ENCODE data around the gene CBX5. TPM values are rescaled to one million over a fixed set of nuclear protein-coding genes. Genes with fewer than 3 reads are reported as not detected.
A peak's percentile ranks its signal among the peaks of the same experiment; 100 is the strongest.

Gene CBX5
- total RNA-seq, 4 donors from 2014 or later = 13.2 to 26.4 (median 20.4) TPM

- intact Hi-C loops (cut with DNase I; ENCODE audit: low total_unique reads) = no loop called here
- no peak within 1 kb of the TSS for H3K4me3 ChIP-seq (ENCODE audit: low read depth, poor library complexity, severe bottlenecking)
- WGBS, 2 donors = 13 to 17% methylated on average over 14 to 26 of the region's 26 CpGs
- TF ChIP-seq CTCF (IDR thresholded peaks at IDR 0.05) = no peak
- no peak for TF ChIP-seq POLR2A (IDR thresholded peaks at IDR 0.05)
- peak in 1 of 2 donors; percentile 92 for DNase-seq (ENCODE audit: low spot score in 2 of 2)
Measured at GRCh38 chr12:54300732-54301427, 21.0 kb upstream of the CBX5 start, which contains the start of gene NFE2. Gene NFE2, minus strand, starts transcription at chr12:54301015. Its CDS starts 5,767 bp downstream, at chr12:54295248.

- DNase-seq (ENCODE audit: low spot score in 2 of 2) = peak in 1 of 2 donors; percentile 70
- no peak overlapping the region for H3K4me3 ChIP-seq (ENCODE audit: low read depth, poor library complexity, severe bottlenecking)
- 34 to 45% methylated on average over 3 of the region's 3 CpGs for WGBS, 2 donors
- intact Hi-C loops (cut with DNase I; ENCODE audit: low total_unique reads) = no loop called here
- TF ChIP-seq POLR2A (IDR thresholded peaks at IDR 0.05) = no peak
- no peak for TF ChIP-seq CTCF (IDR thresholded peaks at IDR 0.05)
Measured at GRCh38 chr12:54300225-54300731, 20.4 kb upstream of the CBX5 start.

GRCh38 chr12:54299515-54300224, 19.7 kb upstream of the CBX5 start:
- intact Hi-C loops (cut with DNase I; ENCODE audit: low total_unique reads) = no loop called here
- no peak overlapping the region for H3K4me3 ChIP-seq (ENCODE audit: low read depth, poor library complexity, severe bottlenecking)
- DNase-seq (ENCODE audit: low spot score in 2 of 2) = peak in 1 of 2 donors; percentile 43
- no peak for TF ChIP-seq CTCF (IDR thresholded peaks at IDR 0.05)
- TF ChIP-seq POLR2A (IDR thresholded peaks at IDR 0.05) = no peak
- WGBS, 2 donors = 51 to 53% methylated on average over 8 of the region's 8 CpGs

GRCh38 chr12:54298904-54299303, 19.0 kb upstream of the CBX5 start:
- TF ChIP-seq POLR2A (IDR thresholded peaks at IDR 0.05) = no peak
- no peak for TF ChIP-seq CTCF (IDR thresholded peaks at IDR 0.05)
- DNase-seq (ENCODE audit: low spot score in 2 of 2) = peak in 1 of 2 donors; percentile 18
- H3K4me3 ChIP-seq (ENCODE audit: low read depth, poor library complexity, severe bottlenecking) = no peak overlapping the region
- intact Hi-C loops (cut with DNase I; ENCODE audit: low total_unique reads) = no loop called here
- 73 to 90% methylated on average over 5 of the region's 5 CpGs for WGBS, 2 donors

- intact Hi-C loops (cut with DNase I; ENCODE audit: low total_unique reads) = no loop called here
- TF ChIP-seq POLR2A (IDR thresholded peaks at IDR 0.05) (no peak), CTCF (IDR thresholded peaks at IDR 0.05) (no peak)
- 81 to 82% methylated on average over 5 of the region's 5 CpGs for WGBS, 2 donors
- peak in 1 of 2 donors; percentile 29 for DNase-seq (ENCODE audit: low spot score in 2 of 2)
- no peak overlapping the region for H3K4me3 ChIP-seq (ENCODE audit: low read depth, poor library complexity, severe bottlenecking)
Measured at GRCh38 chr12:54296393-54297099, 16.6 kb upstream of the CBX5 start.

Data from lower leg skin (tissue), 4 donors.